Peyer's patch (tissue), 4 donors: ENCODE results near the gene BACH2.

Experiments
- POLR2A ChIP-seq, 2 donors: fragments of 450-650 bp; IDR thresholded peaks; one replicate each; pipeline ENCODE4 v1.5.1; 2017; ENCODE audit warnings: antibody characterized with exemption in 2 of 2, mild to moderate bottlenecking in 2 of 2, moderate library complexity in 2 of 2
- TF ChIP-seq, protein P1 (sequence below), 6 experiments: fragments of 450-650 bp in 4 of 6; fragments of 200-600 bp in 2 of 6; sonication (generic) in 1 of 6; IDR thresholded peaks; one replicate each; pipeline ENCODE4 v1.5.1; 2017 to 2019; ENCODE audit warnings: antibody characterized with exemption in 6 of 6, mild to moderate bottlenecking in 3 of 6, moderate library complexity in 1 of 6

DNA sequence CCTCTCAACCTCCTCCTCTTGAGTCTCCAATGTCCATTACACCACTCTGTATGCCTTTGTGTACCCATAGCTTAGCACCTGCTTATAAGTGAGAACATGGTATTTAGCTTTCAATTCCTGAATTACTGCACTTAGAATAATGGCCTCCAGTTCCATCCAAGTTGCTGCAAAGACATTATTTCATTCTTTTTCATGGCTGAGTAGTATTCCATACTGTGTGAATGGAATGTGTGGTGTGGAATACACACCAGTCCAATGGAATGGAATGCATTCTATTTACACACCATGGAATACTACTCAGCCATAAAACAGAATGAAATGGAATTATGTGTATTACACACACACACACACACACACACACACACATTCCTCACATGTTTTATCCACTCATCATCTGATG lies 116.1 kb downstream of the BACH2 start:
- TF ChIP-seq, protein P1, sequence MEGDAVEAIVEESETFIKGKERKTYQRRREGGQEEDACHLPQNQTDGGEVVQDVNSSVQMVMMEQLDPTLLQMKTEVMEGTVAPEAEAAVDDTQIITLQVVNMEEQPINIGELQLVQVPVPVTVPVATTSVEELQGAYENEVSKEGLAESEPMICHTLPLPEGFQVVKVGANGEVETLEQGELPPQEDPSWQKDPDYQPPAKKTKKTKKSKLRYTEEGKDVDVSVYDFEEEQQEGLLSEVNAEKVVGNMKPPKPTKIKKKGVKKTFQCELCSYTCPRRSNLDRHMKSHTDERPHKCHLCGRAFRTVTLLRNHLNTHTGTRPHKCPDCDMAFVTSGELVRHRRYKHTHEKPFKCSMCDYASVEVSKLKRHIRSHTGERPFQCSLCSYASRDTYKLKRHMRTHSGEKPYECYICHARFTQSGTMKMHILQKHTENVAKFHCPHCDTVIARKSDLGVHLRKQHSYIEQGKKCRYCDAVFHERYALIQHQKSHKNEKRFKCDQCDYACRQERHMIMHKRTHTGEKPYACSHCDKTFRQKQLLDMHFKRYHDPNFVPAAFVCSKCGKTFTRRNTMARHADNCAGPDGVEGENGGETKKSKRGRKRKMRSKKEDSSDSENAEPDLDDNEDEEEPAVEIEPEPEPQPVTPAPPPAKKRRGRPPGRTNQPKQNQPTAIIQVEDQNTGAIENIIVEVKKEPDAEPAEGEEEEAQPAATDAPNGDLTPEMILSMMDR (IDR thresholded peaks at IDR 0.05) = no peak
- no peak for TF ChIP-seq POLR2A (IDR thresholded peaks at IDR 0.05)
